ENCODE results near the gene ZFHX3. TPM values are rescaled to one million over a fixed set of nuclear protein-coding genes. Genes with fewer than 3 reads are reported as not detected.

ZFHX3 gene
- polyA plus RNA-seq, 1 donor from 2014 or later = 26.4 TPM

DNA sequence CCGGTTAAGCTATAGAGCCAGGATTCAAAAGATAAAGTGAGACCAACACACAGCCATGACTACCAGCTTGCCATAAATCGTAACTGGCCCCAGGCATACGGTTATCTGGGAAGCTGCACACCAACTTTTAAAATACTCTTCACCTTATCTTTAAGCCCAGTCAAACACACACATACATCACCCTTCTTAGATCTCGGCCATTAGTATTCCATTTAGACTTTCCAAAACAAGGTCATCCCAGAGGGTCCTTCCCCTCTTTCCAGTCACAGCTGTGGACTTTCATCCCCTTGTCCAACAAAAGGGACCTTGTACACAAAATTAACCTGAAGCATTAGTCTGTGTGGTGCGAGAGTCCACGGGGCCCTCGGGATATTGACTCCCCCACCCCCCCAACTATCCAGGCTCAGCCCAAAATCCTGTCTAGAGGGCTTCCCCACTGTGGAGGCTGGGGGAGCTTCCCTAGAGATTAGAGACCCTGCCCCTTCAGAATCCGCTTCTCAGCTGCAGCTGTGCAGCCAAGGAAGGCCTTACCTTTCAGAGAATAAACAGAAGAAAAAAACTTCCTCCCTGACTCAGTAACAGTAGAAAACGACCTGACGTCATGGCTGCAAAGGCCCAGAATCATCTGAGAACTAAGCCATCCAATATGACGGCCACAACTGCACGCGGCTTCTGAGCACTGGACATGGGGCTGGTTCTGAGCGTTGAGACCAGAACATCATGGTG, 9.9 kb downstream of the ZFHX3 start:
- peaks cover 81% of the 10 kb centered on the region for H4K20me1 ChIP-seq (ENCODE audit: insufficient read depth)
- H3K9me2 ChIP-seq (ENCODE audit: insufficient read depth, low read length) = no peaks in the 10 kb centered on the region

DNA sequence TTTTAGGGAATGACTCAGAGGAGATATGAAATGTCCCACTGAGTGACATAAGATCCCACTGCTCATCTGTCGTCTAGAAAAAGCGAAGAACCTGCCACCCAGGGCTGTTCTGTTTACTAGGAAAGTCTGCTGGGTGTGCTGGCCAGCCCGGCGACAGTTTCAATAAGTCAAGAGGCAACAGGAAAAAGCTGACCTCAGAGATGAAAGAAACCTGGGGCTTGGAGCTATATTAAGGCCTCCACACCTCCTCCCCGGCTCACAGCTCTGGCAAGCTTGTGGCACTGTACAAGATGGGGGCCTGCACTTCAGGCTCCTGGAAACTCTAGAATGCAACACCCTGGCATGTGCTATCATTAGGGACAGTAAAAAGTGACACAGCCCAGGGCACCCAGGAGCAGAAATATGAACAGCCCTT, 10.6 kb downstream of the ZFHX3 start:
- no peak for TF ChIP-seq EZH2 (IDR thresholded peaks at IDR 0.05; ENCODE audit: borderline replicate concordance, insufficient read depth, low read length, poor library complexity, severe bottlenecking)
- TF ChIP-seq EP300 (conservative IDR thresholded peaks at IDR 0.05; ENCODE audit: poor library complexity, severe bottlenecking) = no peak
- TF ChIP-seq RAD21 (conservative IDR thresholded peaks at IDR 0.05) = no peak
- no peak for TF ChIP-seq POLR2AphosphoS5 (IDR thresholded peaks at IDR 0.05)
- no peak for TF ChIP-seq MXI1 (conservative IDR thresholded peaks at IDR 0.05; ENCODE audit: poor library complexity, severe bottlenecking)
- TF ChIP-seq TAF1 (IDR thresholded peaks at IDR 0.05; ENCODE audit: low read depth) = no peak
- TF ChIP-seq, protein P1, sequence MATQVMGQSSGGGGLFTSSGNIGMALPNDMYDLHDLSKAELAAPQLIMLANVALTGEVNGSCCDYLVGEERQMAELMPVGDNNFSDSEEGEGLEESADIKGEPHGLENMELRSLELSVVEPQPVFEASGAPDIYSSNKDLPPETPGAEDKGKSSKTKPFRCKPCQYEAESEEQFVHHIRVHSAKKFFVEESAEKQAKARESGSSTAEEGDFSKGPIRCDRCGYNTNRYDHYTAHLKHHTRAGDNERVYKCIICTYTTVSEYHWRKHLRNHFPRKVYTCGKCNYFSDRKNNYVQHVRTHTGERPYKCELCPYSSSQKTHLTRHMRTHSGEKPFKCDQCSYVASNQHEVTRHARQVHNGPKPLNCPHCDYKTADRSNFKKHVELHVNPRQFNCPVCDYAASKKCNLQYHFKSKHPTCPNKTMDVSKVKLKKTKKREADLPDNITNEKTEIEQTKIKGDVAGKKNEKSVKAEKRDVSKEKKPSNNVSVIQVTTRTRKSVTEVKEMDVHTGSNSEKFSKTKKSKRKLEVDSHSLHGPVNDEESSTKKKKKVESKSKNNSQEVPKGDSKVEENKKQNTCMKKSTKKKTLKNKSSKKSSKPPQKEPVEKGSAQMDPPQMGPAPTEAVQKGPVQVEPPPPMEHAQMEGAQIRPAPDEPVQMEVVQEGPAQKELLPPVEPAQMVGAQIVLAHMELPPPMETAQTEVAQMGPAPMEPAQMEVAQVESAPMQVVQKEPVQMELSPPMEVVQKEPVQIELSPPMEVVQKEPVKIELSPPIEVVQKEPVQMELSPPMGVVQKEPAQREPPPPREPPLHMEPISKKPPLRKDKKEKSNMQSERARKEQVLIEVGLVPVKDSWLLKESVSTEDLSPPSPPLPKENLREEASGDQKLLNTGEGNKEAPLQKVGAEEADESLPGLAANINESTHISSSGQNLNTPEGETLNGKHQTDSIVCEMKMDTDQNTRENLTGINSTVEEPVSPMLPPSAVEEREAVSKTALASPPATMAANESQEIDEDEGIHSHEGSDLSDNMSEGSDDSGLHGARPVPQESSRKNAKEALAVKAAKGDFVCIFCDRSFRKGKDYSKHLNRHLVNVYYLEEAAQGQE (IDR thresholded peaks at IDR 0.05; ENCODE audit: borderline replicate concordance) = no peak
- TF ChIP-seq SMC3 (conservative IDR thresholded peaks at IDR 0.05; ENCODE audit: poor library complexity) = no peak
- TF ChIP-seq, protein P2, sequence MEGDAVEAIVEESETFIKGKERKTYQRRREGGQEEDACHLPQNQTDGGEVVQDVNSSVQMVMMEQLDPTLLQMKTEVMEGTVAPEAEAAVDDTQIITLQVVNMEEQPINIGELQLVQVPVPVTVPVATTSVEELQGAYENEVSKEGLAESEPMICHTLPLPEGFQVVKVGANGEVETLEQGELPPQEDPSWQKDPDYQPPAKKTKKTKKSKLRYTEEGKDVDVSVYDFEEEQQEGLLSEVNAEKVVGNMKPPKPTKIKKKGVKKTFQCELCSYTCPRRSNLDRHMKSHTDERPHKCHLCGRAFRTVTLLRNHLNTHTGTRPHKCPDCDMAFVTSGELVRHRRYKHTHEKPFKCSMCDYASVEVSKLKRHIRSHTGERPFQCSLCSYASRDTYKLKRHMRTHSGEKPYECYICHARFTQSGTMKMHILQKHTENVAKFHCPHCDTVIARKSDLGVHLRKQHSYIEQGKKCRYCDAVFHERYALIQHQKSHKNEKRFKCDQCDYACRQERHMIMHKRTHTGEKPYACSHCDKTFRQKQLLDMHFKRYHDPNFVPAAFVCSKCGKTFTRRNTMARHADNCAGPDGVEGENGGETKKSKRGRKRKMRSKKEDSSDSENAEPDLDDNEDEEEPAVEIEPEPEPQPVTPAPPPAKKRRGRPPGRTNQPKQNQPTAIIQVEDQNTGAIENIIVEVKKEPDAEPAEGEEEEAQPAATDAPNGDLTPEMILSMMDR (IDR thresholded peaks at IDR 0.05; ENCODE audit: poor library complexity, severe bottlenecking) = no peak
- H3K27me3 ChIP-seq (ENCODE audit: insufficient read depth, low read depth, low read length) = no peaks in the 10 kb centered on the region
- H3K79me2 ChIP-seq (replicated peaks; ENCODE audit: insufficient read depth, low read length) = peaks cover 98% of the 10 kb centered on the region
- no peak overlapping the region for H2AFZ ChIP-seq (ENCODE audit: low read depth, low read length)
- H3K9ac ChIP-seq (ENCODE audit: low read length) = peak overlapping the region; percentile 44
- H3K4me2 ChIP-seq (ENCODE audit: low read length) = peak overlapping the region; percentile 34
- H3K36me3 ChIP-seq (ENCODE audit: insufficient read depth, low read length) = no peaks in the 10 kb centered on the region
- no peaks in the 10 kb centered on the region for H3F3A ChIP-seq (ENCODE audit: insufficient read depth, low read length, poor library complexity, severe bottlenecking)
- H3K9me3 ChIP-seq (ENCODE audit: low read length) = no peaks in the 10 kb centered on the region
- peaks cover 81% of the 10 kb centered on the region for H4K20me1 ChIP-seq (ENCODE audit: insufficient read depth)
- peak overlapping the region; percentile 57 for H3K4me3 ChIP-seq (ENCODE audit: low read length)
- H3K9me2 ChIP-seq (ENCODE audit: insufficient read depth, low read length) = no peaks in the 10 kb centered on the region
- no peak overlapping the region for H3K27ac ChIP-seq (ENCODE audit: low read length)

More for the DNA sequence above, 9.9 kb downstream of the ZFHX3 start:
- H3K9ac ChIP-seq (ENCODE audit: low read length) = peak overlapping the region; percentile 44
- H3K4me2 ChIP-seq (ENCODE audit: low read length) = no peak overlapping the region
- H3K36me3 ChIP-seq (ENCODE audit: insufficient read depth, low read length) = no peaks in the 10 kb centered on the region
- H3F3A ChIP-seq (ENCODE audit: insufficient read depth, low read length, poor library complexity, severe bottlenecking) = no peaks in the 10 kb centered on the region
- H3K4me3 ChIP-seq (ENCODE audit: low read length) = peak overlapping the region; percentile 57
- H3K79me2 ChIP-seq (replicated peaks; ENCODE audit: insufficient read depth, low read length) = peaks cover 98% of the 10 kb centered on the region
- no peaks in the 10 kb centered on the region for H3K27me3 ChIP-seq (ENCODE audit: insufficient read depth, low read depth, low read length)
- TF ChIP-seq, protein P1 (IDR thresholded peaks at IDR 0.05; ENCODE audit: borderline replicate concordance) = no peak
- no peak for TF ChIP-seq POLR2AphosphoS5 (IDR thresholded peaks at IDR 0.05)
- TF ChIP-seq SMC3 (conservative IDR thresholded peaks at IDR 0.05; ENCODE audit: poor library complexity) = no peak
- TF ChIP-seq RAD21 (conservative IDR thresholded peaks at IDR 0.05) = no peak
- TF ChIP-seq EZH2 (IDR thresholded peaks at IDR 0.05; ENCODE audit: borderline replicate concordance, insufficient read depth, low read length, poor library complexity, severe bottlenecking) = no peak
- no peak for TF ChIP-seq MXI1 (conservative IDR thresholded peaks at IDR 0.05; ENCODE audit: poor library complexity, severe bottlenecking)
- no peak for TF ChIP-seq EP300 (conservative IDR thresholded peaks at IDR 0.05; ENCODE audit: poor library complexity, severe bottlenecking)
- TF ChIP-seq, protein P2 (IDR thresholded peaks at IDR 0.05; ENCODE audit: poor library complexity, severe bottlenecking) = no peak
- no peak for TF ChIP-seq TAF1 (IDR thresholded peaks at IDR 0.05; ENCODE audit: low read depth)
- no peak overlapping the region for H2AFZ ChIP-seq (ENCODE audit: low read depth, low read length)
- H3K27ac ChIP-seq (ENCODE audit: low read length) = no peak overlapping the region
- no peaks in the 10 kb centered on the region for H3K9me3 ChIP-seq (ENCODE audit: low read length)

Data from neural cell (in vitro differentiated cells).